GM12874 (cell line): ENCODE data around the gene CRYBB2.

Experiments
- CTCF ChIP-seq: IDR thresholded peaks from 2 replicates; pipeline ENCODE4 v1.5.1; 2011; ENCODE audit warnings: low read depth, mild to moderate bottlenecking, control low read depth, low read length, moderate library complexity; ENCODE audit not compliant: insufficient read depth

The CRYBB2 gene

GRCh38 chr22:25193130-25193529 is 26.3 kb upstream of the CRYBB2 start:
- TF ChIP-seq CTCF, result no peak

- no peak for TF ChIP-seq CTCF
These were observed 25.9 kb upstream of the CRYBB2 start for GRCh38 chr22:25193548-25193947.

- no peak for TF ChIP-seq CTCF
These were observed 23.1 kb upstream of the CRYBB2 start for GRCh38 chr22:25196326-25196725.

GRCh38 chr22:25197340-25197739 is 22.1 kb upstream of the CRYBB2 start:
- TF ChIP-seq CTCF, result no peak

GRCh38 chr22:25199731-25200520 is 19.5 kb upstream of the CRYBB2 start, which contains the start of gene CRYBB3:
CRYBB3 (plus strand) TSS chr22:25199858; CDS start chr22:25201397, 1,539 bp downstream.
- no peak for TF ChIP-seq CTCF

- no peak for TF ChIP-seq CTCF
These were observed 18.5 kb upstream of the CRYBB2 start for GRCh38 chr22:25200967-25201366.

GRCh38 chr22:25201557-25202273 is 17.7 kb upstream of the CRYBB2 start:
- no peak for TF ChIP-seq CTCF
